Sigmoid colon (tissue), 7 donors: ENCODE results near the gene CABP4. TPM values are rescaled to one million over a fixed set of nuclear protein-coding genes. Genes with fewer than 3 reads are reported as not detected.

Experiments
- DNase-seq: peaks from one replicate; pipeline ENCODE4 v3.0.0-alpha.2; 2019
- H3K27ac ChIP-seq, 4 donors: fragments of 200-600 bp; sonication (generic); one replicate each; pipeline ENCODE4 v1.5.1; 2016 to 2019; ENCODE audit warnings: mild to moderate bottlenecking in 1 of 4
- H3K27me3 ChIP-seq, 3 donors: fragments of 200-600 bp; sonication (generic); one replicate each; pipeline ENCODE4 v1.5.1; 2019; ENCODE audit warnings: mild to moderate bottlenecking in 1 of 3
- H3K36me3 ChIP-seq, 4 donors: fragments of 200-600 bp; sonication (generic); one replicate each; pipeline ENCODE4 v1.5.1; 2016 to 2019
- H3K4me1 ChIP-seq, 4 donors: fragments of 200-600 bp; sonication (generic); one replicate each; pipeline ENCODE4 v1.5.1; 2017 to 2019
- H3K4me3 ChIP-seq, 4 donors: fragments of 200-600 bp; sonication (generic); one replicate each; pipeline ENCODE4 v1.5.1; 2017 to 2019; ENCODE audit warnings: mild to moderate bottlenecking in 2 of 4, moderate library complexity in 1 of 4
- H3K9me3 ChIP-seq, 4 donors: fragments of 200-600 bp in 3 of 4; sonication (generic) in 3 of 4; one replicate each; pipeline versions ENCODE4 v1.5.1 to v1.6.1; 2013 to 2019
- CTCF ChIP-seq, 4 experiments: fragments of 450-650 bp in 3 of 4; fragments of 200-600 bp in 1 of 4; IDR thresholded peaks; one replicate each; pipeline ENCODE4 v1.5.1; 2016 to 2019; ENCODE audit warnings: antibody characterized with exemption in 4 of 4, mild to moderate bottlenecking in 3 of 4, moderate library complexity in 2 of 4
- EP300 ChIP-seq, 4 donors: sonication (generic); formaldehyde crosslinking; IDR thresholded peaks; one replicate each; pipeline ENCODE4 v1.6.1; 2017; ENCODE audit warnings: antibody characterized with exemption in 4 of 4
- POLR2A ChIP-seq, 2 donors: fragments of 450-650 bp; IDR thresholded peaks; one replicate each; pipeline ENCODE4 v1.6.1; 2016; ENCODE audit warnings: antibody characterized with exemption in 2 of 2, mild to moderate bottlenecking in 2 of 2, moderate library complexity in 2 of 2
- POLR2AphosphoS5 ChIP-seq, 4 donors: sonication (generic); formaldehyde crosslinking; IDR thresholded peaks; one replicate each; pipeline ENCODE4 v1.6.1; 2017; ENCODE audit warnings: antibody characterized with exemption in 4 of 4
- WGBS, 2 donors: extraction: QIAGEN DNeasy Blood & Tissue Kit; methylation state at CpG; one replicate each; pipeline ENCODE4 v1.1.7; 2013; 5-methylcytosine and 5-hydroxymethylcytosine counted together
- intact Hi-C: fragments of 100-400 bp; cut with DNase I; formaldehyde crosslinking; loops from one replicate; pipeline ENCODE4 v1.15.1; 2023
- polyA plus RNA-seq, 3 donors: library from polyadenylated mRNA; stranded (reverse); fragments of 200-250 nt; gene quantifications; one replicate each; pipeline ENCODE4 v1.2.3, GENCODE V29; 2013
- total RNA-seq, 4 donors: library from RNA; depleted of rRNA; stranded (reverse); fragments of >200 nt; gene quantifications; one replicate each; pipeline ENCODE4 v1.1.0, GENCODE V29; 2016
- donor health status: healthy with polysubstance abuse.
- donor health status: Bipolar disorder and iron deficiency.
- donor health status: healthy.

The CABP4 gene
- total and polyA plus RNA-seq, 7 donors = 0.41 to 1.5 (median 0.61) TPM; not detected in 1

GRCh38 chr11:67433536-67434394 lies 21.4 kb upstream of the CABP4 start:
- Histone ChIP-seq H3K4me1 (peaks cover 0 to 31% (median 21%) of the 10 kb centered on the region in 4 donors), H3K9me3 (no peaks in the 10 kb centered on the region), H3K4me3 (no peak overlapping the region), H3K27me3 (no peaks in the 10 kb centered on the region), H3K36me3 (peaks cover 17 to 86% (median 45%) of the 10 kb centered on the region in 4 donors), H3K27ac (no peak overlapping the region)
- TF ChIP-seq POLR2A (IDR thresholded peaks at IDR 0.05) = no peak
- TF ChIP-seq EP300 (IDR thresholded peaks at IDR 0.05) = no peak
- TF ChIP-seq POLR2AphosphoS5 (IDR thresholded peaks at IDR 0.05) = no peak
- no peak for TF ChIP-seq CTCF (IDR thresholded peaks at IDR 0.05)
- intact Hi-C loops = no loop called here
- no peak for DNase-seq
- WGBS, 2 donors = 87 to 88% methylated on average over 22 of the region's 22 CpGs

- 78 to 84% methylated on average over 23 of the region's 23 CpGs for WGBS, 2 donors
- H3K9me3 ChIP-seq = no peaks in the 10 kb centered on the region
- H3K27ac ChIP-seq = no peak overlapping the region
- intact Hi-C loops = no loop called here
- TF ChIP-seq EP300 (IDR thresholded peaks at IDR 0.05) = no peak
- no peak for TF ChIP-seq POLR2AphosphoS5 (IDR thresholded peaks at IDR 0.05)
- no peak for TF ChIP-seq CTCF (IDR thresholded peaks at IDR 0.05)
- no peak for TF ChIP-seq POLR2A (IDR thresholded peaks at IDR 0.05)
- H3K36me3 ChIP-seq = peaks cover 17 to 87% (median 45%) of the 10 kb centered on the region in 4 donors
- no peak for DNase-seq
- no peaks in the 10 kb centered on the region for H3K27me3 ChIP-seq
- H3K4me1 ChIP-seq = peaks cover 0 to 25% (median 15%) of the 10 kb centered on the region in 4 donors
- H3K4me3 ChIP-seq = no peak overlapping the region
Measured at GRCh38 chr11:67434395-67434881, 20.7 kb upstream of the CABP4 start.

GRCh38 chr11:67435031-67435726 lies 20.0 kb upstream of the CABP4 start:
- peaks cover 17 to 87% (median 47%) of the 10 kb centered on the region in 4 donors for H3K36me3 ChIP-seq
- peak overlapping the region in 1 of 4 donors; percentile 49 for H3K27ac ChIP-seq
- WGBS, 2 donors = 72 to 83% methylated on average over 26 of the region's 26 CpGs

More at GRCh38 chr11:67435031-67435726, 20.0 kb upstream of the CABP4 start:
- DNase-seq = no peak
- no peaks in the 10 kb centered on the region for H3K27me3 ChIP-seq
- TF ChIP-seq CTCF (IDR thresholded peaks at IDR 0.05) (no peak), EP300 (IDR thresholded peaks at IDR 0.05) (no peak), POLR2A (IDR thresholded peaks at IDR 0.05) (no peak), POLR2AphosphoS5 (IDR thresholded peaks at IDR 0.05) (no peak)
- no peak overlapping the region for H3K4me3 ChIP-seq
- H3K9me3 ChIP-seq = no peaks in the 10 kb centered on the region
- H3K4me1 ChIP-seq = peaks cover 0 to 26% (median 13%) of the 10 kb centered on the region in 4 donors
- intact Hi-C loops = no loop called here
